Ovary (tissue), 9 donors: Measurements from ENCODE around the gene P2RY6. TPM values are rescaled to one million over a fixed set of nuclear protein-coding genes. Genes with fewer than 3 reads are reported as not detected.
"Not testable (repeated sequence)": the region's sequence is repeated elsewhere in the genome, so short reads cannot be mapped to it uniquely, and the experiment has no call there.

Experiments used
- DNase-seq, 5 donors: peaks; one replicate each; pipeline ENCODE4 v3.0.0-alpha.2; 2019 to 2020
- H3K27ac ChIP-seq, 2 donors: fragments of 200-600 bp; one replicate each; pipeline versions ENCODE4 v1.5.1 to v1.8.0; 2019 to 2022
- H3K27me3 ChIP-seq: fragments of 200-600 bp; one replicate; pipeline ENCODE4 v1.8.0; 2022
- H3K36me3 ChIP-seq: fragments of 200-600 bp; sonication (generic); one replicate; pipeline ENCODE4 v1.5.1; 2019
- H3K4me1 ChIP-seq: one replicate; pipeline ENCODE4 v1.8.1; 2013; ENCODE audit warnings: mild to moderate bottlenecking, moderate library complexity; ENCODE audit not compliant: insufficient read depth
- H3K4me3 ChIP-seq: fragments of 200-600 bp; sonication (generic); one replicate; pipeline ENCODE4 v1.5.1; 2017
- H3K9me3 ChIP-seq, 2 donors: fragments of 200-600 bp in 1 of 2; sonication (generic) in 1 of 2; one replicate each; pipeline versions ENCODE4 v1.5.1 to v1.8.1; 2013 to 2019; ENCODE audit warnings: mild to moderate bottlenecking in 1 of 2, moderate library complexity in 1 of 2
- EP300 ChIP-seq: sonication (generic); formaldehyde crosslinking; IDR thresholded peaks from one replicate; pipeline ENCODE4 v1.6.1; 2017; ENCODE audit warnings: antibody characterized with exemption
- POLR2A ChIP-seq: fragments of 450-650 bp; IDR thresholded peaks from one replicate; pipeline ENCODE4 v1.6.1; 2017; ENCODE audit warnings: antibody characterized with exemption, mild to moderate bottlenecking, moderate library complexity
- whole genome bisulfite sequencing, 3 donors: extraction: QIAGEN DNeasy Blood & Tissue Kit in 1 of 3; methylation state at CpG; one replicate each; pipeline versions ENCODE4 v1.1.5 to v1.1.7; 2013 to 2017; 5-methylcytosine and 5-hydroxymethylcytosine counted together
- intact Hi-C, 4 donors: fragments of 100-400 bp; cut with DNase I; formaldehyde crosslinking; loops; one replicate each; pipeline versions ENCODE4 v1.11.0 to v1.15.1; 2022 to 2023
- polyA plus RNA-seq, 2 donors: library from polyadenylated mRNA; stranded (reverse); fragments of 200-250 nt in 1 of 2; fragments of 350-450 nt in 1 of 2; fragmentation: Illumina TruSeq in 1 of 2; extraction: RNeasy Lipid Tissue Mini Kit (QIAGEN cat#74804) in 1 of 2; gene quantifications; one replicate each; pipeline ENCODE4 v1.2.3, GENCODE V29; 2013 to 2014
- total RNA-seq, 7 donors: library from RNA; depleted of rRNA in 2 of 7; stranded (reverse); fragments of >200 nt in 2 of 7; fragmentation: NEBNext Ultra II Directional in 3 of 7; extraction: Animal tissue kit (Norgen Biotek cat#: 25700) in 3 of 7; gene quantifications; one replicate each; pipeline versions ENCODE4 v1.1.0 to v1.2.4, GENCODE V29; 2016 to 2023
- TF ChIP-seq, protein P1 (sequence below), 3 donors: fragments of 450-650 bp in 2 of 3; fragments of 200-600 bp in 1 of 3; IDR thresholded peaks; one replicate each; pipeline versions ENCODE4 v1.5.1 to v1.8.0; 2016 to 2022; ENCODE audit warnings: antibody characterized with exemption in 3 of 3, mild to moderate bottlenecking in 1 of 3
- donor health status: DM: no; HTN: no; CAD: no; lungs with moderate emphysema.
- donor health status: DM: no; HTN: no; CAD: no.
- donor health status: Bipolar disorder and iron deficiency.
- donor health status: DM: yes; HTN: yes; CAD: no.
- donor health status: DM: no; HTN: no; CAD: no.
- donor health status: DM: yes; HTN: yes; CAD: no.

The P2RY6 gene
- total and polyA plus RNA-seq, 9 donors, result 0.23 to 1.4 (median 0.66) TPM; not detected in 1

DNA sequence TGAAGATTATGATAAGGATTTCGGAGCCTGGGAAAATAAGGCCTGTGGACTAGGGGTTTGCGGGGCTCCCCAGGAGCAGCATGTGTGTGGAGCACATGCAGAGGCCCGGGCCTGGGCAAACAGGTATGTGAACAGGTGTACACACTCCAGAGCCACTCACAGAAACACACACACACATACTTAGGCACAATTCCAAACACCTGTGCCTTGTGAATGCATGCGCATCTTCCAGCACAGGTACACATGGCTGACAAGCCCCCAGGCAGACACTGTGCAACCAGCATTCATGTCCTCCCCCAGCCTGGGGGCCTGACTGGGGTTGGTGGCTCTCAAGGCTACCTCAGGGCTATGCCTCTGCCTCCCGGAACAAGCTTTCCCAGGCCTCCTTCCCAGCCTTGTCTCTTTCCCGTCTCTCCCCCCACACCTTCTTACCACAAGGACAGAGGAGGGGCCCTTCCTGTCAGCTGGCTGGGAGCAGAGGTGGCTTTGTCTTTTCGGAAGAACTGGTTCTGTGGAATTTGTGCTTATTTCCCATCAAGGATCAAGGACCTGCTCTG, 2.6 kb upstream of the P2RY6 start:
- 84 to 91% (median 84%) methylated on average over 7 of the region's 7 CpGs for WGBS, 3 donors
- TF ChIP-seq POLR2A, result no peak
- TF ChIP-seq, protein P1, sequence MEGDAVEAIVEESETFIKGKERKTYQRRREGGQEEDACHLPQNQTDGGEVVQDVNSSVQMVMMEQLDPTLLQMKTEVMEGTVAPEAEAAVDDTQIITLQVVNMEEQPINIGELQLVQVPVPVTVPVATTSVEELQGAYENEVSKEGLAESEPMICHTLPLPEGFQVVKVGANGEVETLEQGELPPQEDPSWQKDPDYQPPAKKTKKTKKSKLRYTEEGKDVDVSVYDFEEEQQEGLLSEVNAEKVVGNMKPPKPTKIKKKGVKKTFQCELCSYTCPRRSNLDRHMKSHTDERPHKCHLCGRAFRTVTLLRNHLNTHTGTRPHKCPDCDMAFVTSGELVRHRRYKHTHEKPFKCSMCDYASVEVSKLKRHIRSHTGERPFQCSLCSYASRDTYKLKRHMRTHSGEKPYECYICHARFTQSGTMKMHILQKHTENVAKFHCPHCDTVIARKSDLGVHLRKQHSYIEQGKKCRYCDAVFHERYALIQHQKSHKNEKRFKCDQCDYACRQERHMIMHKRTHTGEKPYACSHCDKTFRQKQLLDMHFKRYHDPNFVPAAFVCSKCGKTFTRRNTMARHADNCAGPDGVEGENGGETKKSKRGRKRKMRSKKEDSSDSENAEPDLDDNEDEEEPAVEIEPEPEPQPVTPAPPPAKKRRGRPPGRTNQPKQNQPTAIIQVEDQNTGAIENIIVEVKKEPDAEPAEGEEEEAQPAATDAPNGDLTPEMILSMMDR (IDR thresholded peaks at IDR 0.05), result no peak
- no peak for TF ChIP-seq EP300
- Histone ChIP-seq H3K27ac (no peak overlapping the region), H3K4me1 (peaks cover under 1% of the 10 kb centered on the region), H3K4me3 (no peak overlapping the region), H3K36me3 (no peaks in the 10 kb centered on the region), H3K27me3 (no peaks in the 10 kb centered on the region), H3K9me3 (no peaks in the 10 kb centered on the region)
- no peak for DNase-seq
- intact Hi-C loops, result no loop called here

DNA sequence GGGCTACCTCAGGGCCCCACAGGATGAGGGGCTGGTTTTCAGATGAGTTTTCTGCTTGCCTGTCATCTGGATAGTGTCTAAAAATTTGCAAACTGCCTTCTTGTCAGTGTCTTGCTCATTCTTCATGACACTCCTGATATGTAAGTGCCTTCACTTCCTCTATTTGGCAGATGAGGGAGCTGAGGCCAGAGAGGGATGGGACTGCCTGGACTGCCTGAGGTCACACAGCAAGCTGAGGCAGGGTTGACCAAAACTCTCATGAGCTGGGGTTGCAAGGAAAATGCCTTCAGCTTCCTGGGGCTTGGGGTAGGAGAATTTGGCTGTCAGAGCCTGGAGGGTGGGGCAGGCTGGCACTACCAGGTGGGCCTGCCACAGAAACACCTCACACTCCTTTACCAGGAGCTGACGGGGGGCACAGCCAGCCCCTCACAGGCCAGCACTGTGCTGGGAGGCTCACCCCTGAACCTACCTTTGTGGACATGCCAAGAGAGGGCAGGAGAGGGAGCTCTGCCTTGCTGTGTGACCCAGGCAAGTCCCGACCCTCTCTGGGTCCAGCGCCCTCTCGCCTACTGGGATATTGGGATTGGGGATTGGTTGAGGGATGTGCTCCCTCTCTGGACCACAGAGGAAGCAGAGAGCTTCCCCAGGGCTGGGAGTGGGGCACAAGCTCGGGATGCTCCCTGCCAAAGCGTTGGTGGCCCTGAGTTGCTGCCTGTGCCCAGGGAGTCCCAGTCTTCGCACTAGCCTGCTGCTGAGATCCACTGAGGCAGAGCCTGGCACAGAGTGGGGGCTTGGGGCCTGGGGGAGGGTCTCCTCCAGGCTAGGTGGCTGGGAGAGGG, 1.9 kb upstream of the P2RY6 start:
- intact Hi-C loops, result no loop called here
- TF ChIP-seq, protein P1 (IDR thresholded peaks at IDR 0.05), result no peak
- TF ChIP-seq EP300 (no peak), POLR2A (no peak)
- 93 to 96% (median 93%) methylated on average over 7 of the region's 7 CpGs for WGBS, 3 donors
- Histone ChIP-seq H3K9me3 (no peaks in the 10 kb centered on the region), H3K4me1 (no peaks in the 10 kb centered on the region), H3K27ac (no peak overlapping the region), H3K4me3 (no peak overlapping the region), H3K27me3 (no peaks in the 10 kb centered on the region), H3K36me3 (no peaks in the 10 kb centered on the region)
- DNase-seq, result no peak

DNA sequence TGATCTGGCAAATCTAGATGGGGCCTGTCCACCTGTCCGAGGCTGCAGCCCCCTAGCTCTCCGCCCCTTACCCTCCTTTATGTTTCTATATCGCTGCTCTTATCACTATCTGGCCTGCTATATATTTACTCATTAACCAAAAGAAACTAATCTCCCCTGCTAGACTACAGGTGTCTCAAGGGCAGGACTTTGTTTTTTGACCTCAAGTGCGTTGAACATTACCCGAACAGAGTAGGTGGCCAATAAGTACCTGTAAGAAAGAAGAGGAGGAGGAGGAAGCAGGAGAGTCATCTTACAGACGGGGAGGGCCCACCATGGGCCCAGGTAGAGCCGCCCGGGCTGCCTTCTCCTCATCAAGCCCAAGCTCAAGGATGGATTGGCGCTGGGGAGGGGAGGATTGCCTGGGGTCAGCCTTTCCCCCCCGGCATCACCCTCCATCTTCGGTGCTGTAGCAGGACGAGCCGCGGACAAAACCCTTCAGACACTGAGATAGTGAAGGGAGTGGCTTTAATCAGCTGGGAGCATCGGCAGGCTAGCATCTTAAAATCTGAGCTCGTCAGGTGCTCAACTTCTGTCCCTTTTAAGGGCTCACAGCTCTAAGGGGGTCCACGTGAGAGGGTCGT, 1.2 kb upstream of the P2RY6 start:
- Histone ChIP-seq H3K36me3 (no peaks in the 10 kb centered on the region), H3K27ac (no peak overlapping the region), H3K9me3 (no peaks in the 10 kb centered on the region), H3K4me1 (no peaks in the 10 kb centered on the region), H3K4me3 (no peak overlapping the region), H3K27me3 (no peaks in the 10 kb centered on the region)
- WGBS, 3 donors, result 83 to 84% (median 83%) methylated on average over 18 of the region's 18 CpGs
- TF ChIP-seq, protein P1 (IDR thresholded peaks at IDR 0.05), result no peak
- TF ChIP-seq EP300, result no peak
- TF ChIP-seq POLR2A, result no peak
- intact Hi-C loops, result no loop called here
- no peak for DNase-seq

DNA sequence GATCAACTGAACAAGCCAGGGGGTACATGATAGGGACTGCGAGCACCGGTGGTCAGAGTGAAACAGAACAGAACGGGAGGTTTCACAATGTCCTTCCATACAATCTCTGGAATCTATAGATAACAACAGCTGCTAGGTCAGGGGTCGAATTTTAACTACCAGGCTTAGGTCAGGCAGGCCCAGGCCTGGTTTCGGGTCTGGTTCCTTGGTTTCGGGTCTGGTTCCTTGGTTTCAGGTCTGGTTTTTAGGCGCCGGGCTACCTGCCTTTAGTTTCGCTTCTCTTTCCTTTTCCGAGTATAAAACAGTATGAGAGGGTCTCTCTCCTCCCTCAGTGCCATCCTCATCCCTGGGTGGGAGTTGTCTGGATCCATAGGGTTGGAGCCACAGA, 666 bp upstream of the P2RY6 start:
- DNase-seq, intact Hi-C loops, H3K9me3 ChIP-seq, H3K27ac ChIP-seq, H3K4me3 ChIP-seq, H3K27me3 ChIP-seq, H3K36me3 ChIP-seq, H3K4me1 ChIP-seq: not testable (repeated sequence)
- 87 to 89% (median 87%) methylated on average over 10 of the region's 10 CpGs for WGBS, 3 donors

DNA sequence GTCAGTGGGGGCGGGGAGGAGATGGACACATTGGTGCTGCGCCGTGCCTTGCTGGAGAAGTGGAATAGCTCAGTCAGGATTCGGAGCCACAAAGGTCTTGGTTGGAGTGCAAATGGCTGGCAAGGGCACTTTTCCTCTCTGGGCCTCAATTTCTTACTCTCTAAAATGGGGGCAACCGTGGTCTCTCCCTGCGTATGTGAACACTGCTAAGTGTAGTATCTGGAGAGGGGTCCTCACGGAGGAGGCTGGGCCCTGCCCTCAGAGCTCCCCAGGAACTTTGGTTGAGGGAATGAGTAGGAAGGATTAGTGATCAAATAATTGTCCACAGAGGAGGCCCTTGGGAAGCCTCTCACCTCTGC, 521 bp downstream of the P2RY6 start:
- intact Hi-C loops, result no loop called here
- H3K36me3 ChIP-seq, result no peaks in the 10 kb centered on the region
- no peak overlapping the region for H3K27ac ChIP-seq
- DNase-seq, result no peak
- no peaks in the 10 kb centered on the region for H3K4me1 ChIP-seq
- WGBS, 3 donors, result 95 to 96% (median 95%) methylated on average over 7 of the region's 7 CpGs
- no peaks in the 10 kb centered on the region for H3K9me3 ChIP-seq
- TF ChIP-seq POLR2A (no peak), EP300 (no peak)
- TF ChIP-seq, protein P1 (IDR thresholded peaks at IDR 0.05), result no peak
- H3K27me3 ChIP-seq, result no peaks in the 10 kb centered on the region
- H3K4me3 ChIP-seq, result no peak overlapping the region
